ENCODE results near the gene SULT2A1.
"Not testable (repeated sequence)": the region's sequence is repeated elsewhere in the genome, so short reads cannot be mapped to it uniquely, and the experiment has no call there.

Gene SULT2A1

GRCh38 chr19:47859838-47860237 lies 26.3 kb downstream of the SULT2A1 start:
- not testable (repeated sequence) for DNase-seq

DNA sequence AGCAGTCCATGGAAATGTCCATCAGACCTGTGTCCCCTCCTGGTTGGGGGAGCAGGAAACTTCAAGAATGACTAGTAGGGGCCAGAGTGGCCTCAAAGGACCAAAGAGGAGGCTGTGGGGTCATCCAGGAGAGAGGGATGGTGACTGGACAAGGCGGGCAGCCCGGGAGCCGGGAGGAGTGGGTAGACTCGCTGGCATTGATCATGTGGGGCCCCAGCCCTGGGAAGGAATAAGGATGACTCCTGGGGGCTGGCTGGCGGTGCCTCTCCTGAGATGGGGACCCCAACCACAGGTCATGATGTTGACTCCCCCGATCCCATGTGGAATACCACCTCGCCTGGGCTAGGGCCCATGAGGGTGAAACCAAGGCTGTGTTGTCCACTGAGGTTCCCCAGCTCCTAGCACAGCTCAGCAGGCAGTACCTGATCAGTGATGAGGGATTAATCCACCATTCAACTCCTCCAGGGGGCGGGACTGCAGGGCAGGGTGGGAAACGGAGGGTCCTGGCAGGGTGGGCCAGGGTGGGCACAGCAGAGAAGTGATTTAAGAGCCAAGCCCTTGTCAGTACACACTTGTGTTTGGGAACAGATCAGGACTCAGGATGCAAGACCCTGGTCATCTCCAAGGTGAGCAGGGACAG lies 27.3 kb downstream of the SULT2A1 start, which contains the start of gene TPRX2:
Gene TPRX2, plus strand, starts transcription at position 590 of the 640 bp plus-strand sequence. Its CDS starts 12 bp downstream, at position 602.
- DNase-seq = not testable (repeated sequence)

- not testable (repeated sequence) for DNase-seq
Measured at GRCh38 chr19:47858231-47858630, 27.9 kb downstream of the SULT2A1 start.

DNA sequence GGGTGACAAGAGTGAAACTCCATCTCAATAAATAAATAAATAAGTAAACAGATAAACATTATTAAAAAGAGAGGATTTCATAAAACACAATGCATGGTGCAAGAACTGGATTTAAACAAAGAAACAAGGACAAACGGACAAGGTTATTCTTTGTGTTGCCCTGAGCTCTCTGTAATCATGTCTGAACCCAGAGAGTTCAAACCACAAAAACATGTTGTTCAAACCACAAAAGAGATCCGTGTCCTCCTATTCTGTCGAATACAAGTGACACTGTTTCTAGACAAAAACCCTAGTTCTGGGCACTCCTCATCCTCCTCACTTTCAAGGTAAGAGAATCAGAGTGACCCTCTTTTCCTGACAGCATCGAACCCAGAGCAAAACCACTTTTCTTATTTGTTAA lies 31.7 kb downstream of the SULT2A1 start:
- DNase-seq = no peak

DNA sequence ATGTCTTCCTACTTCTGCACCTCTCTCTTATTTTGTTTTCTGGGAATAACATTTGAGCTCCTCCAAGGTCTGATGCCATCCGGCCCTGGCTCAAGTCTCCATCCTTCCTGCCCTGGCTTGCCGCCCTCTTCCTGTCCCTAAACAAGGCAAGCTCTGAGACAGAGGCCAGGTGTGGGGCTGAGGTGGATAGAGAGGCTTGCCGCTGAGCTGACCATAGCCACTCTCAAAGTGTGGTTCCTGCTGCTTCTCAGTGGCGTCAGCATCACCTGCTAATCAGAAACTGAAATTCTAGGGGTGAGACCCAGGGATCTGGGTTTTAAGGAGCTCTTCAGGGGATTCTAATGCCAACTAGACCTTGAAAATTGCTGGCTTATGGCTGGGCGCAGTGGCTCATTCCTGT lies 33.1 kb downstream of the SULT2A1 start:
- no peak for DNase-seq

GRCh38 chr19:47848823-47849473 lies 37.2 kb downstream of the SULT2A1 start:
- no peak for DNase-seq

GRCh38 chr19:47848425-47848822 lies 37.7 kb downstream of the SULT2A1 start:
- DNase-seq = no peak

GRCh38 chr19:47842941-47843340 lies 43.2 kb downstream of the SULT2A1 start:
- no peak for DNase-seq

DNA sequence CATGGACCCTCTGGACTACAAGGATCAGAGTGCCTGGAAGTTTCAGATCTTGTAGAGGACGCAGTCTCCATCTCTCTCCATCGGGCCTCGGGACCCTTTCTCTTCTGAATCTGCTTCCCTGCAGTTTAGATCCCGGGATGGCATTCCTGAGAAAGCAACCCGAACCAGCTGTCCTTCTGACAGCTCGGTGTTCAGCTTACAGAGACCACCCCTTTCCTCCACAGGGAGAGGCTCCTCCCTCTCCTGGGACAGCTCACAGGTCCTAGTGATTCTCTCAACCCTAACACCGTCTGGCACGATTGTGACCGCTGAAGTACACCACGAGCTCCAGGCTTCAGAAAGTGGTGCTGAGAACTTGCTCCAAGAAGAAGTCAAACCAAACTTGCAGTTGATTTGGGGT lies 46.2 kb downstream of the SULT2A1 start:
- peak; percentile 1 for DNase-seq

- no peak for DNase-seq
Measured at GRCh38 chr19:47839411-47839810, 46.7 kb downstream of the SULT2A1 start.

GRCh38 chr19:47836038-47836437 lies 50.1 kb downstream of the SULT2A1 start:
- DNase-seq = no peak

DNA sequence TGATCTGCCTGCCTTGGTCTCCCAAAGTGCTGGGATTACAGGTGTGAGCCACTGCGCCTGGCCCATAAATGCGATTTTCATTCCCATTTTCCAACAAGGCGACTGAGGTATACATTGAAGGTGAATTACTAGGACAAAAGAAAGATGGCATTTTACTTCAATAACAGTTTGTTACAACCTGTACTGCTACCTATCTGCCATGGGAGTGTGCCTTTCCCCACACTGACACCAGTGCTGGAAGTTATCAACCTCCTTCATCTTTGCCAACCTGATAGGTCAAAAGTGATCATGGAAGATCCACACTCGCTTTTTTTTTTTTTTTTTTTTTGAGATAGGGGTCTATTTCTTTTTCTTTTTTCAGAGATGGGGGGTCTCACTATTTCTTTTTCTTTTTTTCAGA lies 53.4 kb downstream of the SULT2A1 start:
- no peak for DNase-seq

DNA sequence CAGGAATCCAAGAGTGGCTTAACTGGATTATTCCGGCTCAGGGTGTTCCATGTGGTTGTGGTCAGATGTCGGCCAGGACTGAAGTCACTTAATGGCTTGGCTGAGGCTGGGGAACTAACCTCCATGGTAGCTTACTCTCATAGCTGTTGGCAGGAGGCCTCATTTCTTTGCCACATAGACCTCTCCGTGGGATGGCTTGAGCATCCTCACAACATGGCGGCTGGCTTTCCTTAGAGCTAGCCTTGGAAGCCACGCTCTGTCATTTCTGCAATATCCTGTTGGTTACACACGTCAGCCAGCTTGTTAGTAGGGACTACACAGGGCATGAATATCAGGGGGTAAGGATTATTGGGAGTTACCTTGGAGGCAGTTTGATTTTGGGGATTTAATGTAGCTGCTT lies 59.3 kb downstream of the SULT2A1 start:
- DNase-seq = no peak

GRCh38 chr19:47824396-47824795 lies 61.7 kb downstream of the SULT2A1 start:
- no peak for DNase-seq

GRCh38 chr19:47821460-47822020 lies 64.6 kb downstream of the SULT2A1 start, which contains the start of gene CRX:
CRX (plus strand) TSS chr19:47821937; CDS start chr19:47834444, 12,507 bp downstream.
- DNase-seq = no peak
